Type B pancreatic cell (in vitro differentiated cells): Measurements from ENCODE around the gene KRT24. TPM values are rescaled to one million over a fixed set of nuclear protein-coding genes. Genes with fewer than 3 reads are reported as not detected.

Experiments used
- DNase-seq: peaks from one replicate; pipeline ENCODE4 v3.0.0; 2021; ENCODE audit warnings: mixed read lengths; ENCODE audit not compliant: unreplicated experiment; ENCODE audit errors: extremely low spot score
- H3K27ac Mint-ChIP-seq: 2 replicates; pipeline ENCODE4 v1.8.0; 2021; ENCODE audit warnings: mild to moderate bottlenecking, mixed read lengths
- H3K27me3 Mint-ChIP-seq: 2 replicates; pipeline ENCODE4 v1.8.0; 2021; ENCODE audit warnings: mixed read lengths
- H3K36me3 Mint-ChIP-seq: 2 replicates; pipeline ENCODE4 v1.8.0; 2021; ENCODE audit warnings: mixed read lengths
- H3K4me1 Mint-ChIP-seq: one replicate; pipeline ENCODE4 v1.8.0; 2021; ENCODE audit warnings: mixed read lengths; ENCODE audit not compliant: unreplicated experiment
- H3K4me3 Mint-ChIP-seq: 2 replicates; pipeline ENCODE4 v1.8.0; 2021; ENCODE audit warnings: mild to moderate bottlenecking, mixed read lengths
- H3K9me3 Mint-ChIP-seq: 2 replicates; pipeline ENCODE4 v1.8.0; 2021; ENCODE audit warnings: mixed read lengths
- total RNA-seq: library from RNA; stranded (reverse); gene quantifications from 2 replicates; pipeline ENCODE4 v1.2.1, GENCODE V29; 2021; ENCODE audit warnings: low replicate concordance
- TF ChIP-seq, protein P1 (sequence below): fragments of 200-600 bp; sonication (generic); conservative IDR thresholded peaks from 2 replicates; pipeline ENCODE4 v1.5.0; 2021; ENCODE audit warnings: antibody characterized with exemption, mild to moderate bottlenecking

KRT24 gene
- total RNA-seq, 1 donor from 2014 or later, result not detected

DNA sequence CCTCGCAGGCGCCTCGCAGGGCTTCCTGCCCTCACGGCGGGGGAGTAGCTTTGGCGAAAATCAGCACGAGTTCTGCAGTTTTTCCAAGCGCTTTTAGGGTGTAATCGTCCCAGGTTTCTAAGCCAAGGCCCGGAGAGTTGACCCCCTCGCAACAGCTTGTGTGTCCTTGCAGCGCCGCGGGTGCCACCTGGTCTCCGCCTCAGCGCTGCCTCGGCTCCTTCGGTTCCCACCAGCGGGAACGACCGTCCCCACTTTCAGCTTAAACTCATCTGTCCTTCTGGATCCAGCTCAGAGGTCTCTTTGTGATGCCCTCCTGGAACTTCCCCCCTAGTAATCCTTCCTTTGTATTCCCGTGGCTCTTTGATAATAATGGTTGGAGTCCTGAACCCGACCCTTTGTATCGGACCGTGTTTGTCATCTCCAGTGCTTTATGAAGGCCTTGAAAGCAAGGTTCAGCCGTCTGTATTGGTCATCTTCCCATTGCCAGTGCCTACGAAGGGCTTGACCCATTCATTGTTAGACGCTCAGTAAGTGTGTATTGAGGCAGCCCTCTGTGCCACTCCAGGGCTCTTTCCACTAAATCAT lies 55.1 kb downstream of the KRT24 start:
- Mint-ChIP-seq H3K36me3 (peaks cover 21% of the 10 kb centered on the region), H3K27me3 (no peaks in the 10 kb centered on the region), H3K27ac (peak overlapping the region; percentile 98), H3K4me1 (peaks cover 23% of the 10 kb centered on the region), H3K4me3 (peak overlapping the region; percentile 96), H3K9me3 (no peaks in the 10 kb centered on the region)
- no peak for DNase-seq
- TF ChIP-seq, protein P1, sequence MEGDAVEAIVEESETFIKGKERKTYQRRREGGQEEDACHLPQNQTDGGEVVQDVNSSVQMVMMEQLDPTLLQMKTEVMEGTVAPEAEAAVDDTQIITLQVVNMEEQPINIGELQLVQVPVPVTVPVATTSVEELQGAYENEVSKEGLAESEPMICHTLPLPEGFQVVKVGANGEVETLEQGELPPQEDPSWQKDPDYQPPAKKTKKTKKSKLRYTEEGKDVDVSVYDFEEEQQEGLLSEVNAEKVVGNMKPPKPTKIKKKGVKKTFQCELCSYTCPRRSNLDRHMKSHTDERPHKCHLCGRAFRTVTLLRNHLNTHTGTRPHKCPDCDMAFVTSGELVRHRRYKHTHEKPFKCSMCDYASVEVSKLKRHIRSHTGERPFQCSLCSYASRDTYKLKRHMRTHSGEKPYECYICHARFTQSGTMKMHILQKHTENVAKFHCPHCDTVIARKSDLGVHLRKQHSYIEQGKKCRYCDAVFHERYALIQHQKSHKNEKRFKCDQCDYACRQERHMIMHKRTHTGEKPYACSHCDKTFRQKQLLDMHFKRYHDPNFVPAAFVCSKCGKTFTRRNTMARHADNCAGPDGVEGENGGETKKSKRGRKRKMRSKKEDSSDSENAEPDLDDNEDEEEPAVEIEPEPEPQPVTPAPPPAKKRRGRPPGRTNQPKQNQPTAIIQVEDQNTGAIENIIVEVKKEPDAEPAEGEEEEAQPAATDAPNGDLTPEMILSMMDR, result no peak

Other genes with a start within 250 kb of the KRT24 start
- 1.8 and 2.3 TPM in 2 replicates for gene TNS4, start 202.1 kb downstream of the KRT24 start, total RNA-seq
- gene CCR7, start 138.3 kb downstream of the KRT24 start, total RNA-seq, result not detected in 2 replicates
- gene SMARCE1, start 55.9 kb downstream of the KRT24 start, total RNA-seq, result 134 and 171 TPM in 2 replicates
- 0.34 and 0.74 TPM in 2 replicates for gene KRT222, start 38.6 kb downstream of the KRT24 start, total RNA-seq
- gene KRT25, start 51.6 kb upstream of the KRT24 start, total RNA-seq, result not detected in 2 replicates
- not detected in 2 replicates for gene KRT26, start 68.4 kb upstream of the KRT24 start, total RNA-seq
- not detected in 2 replicates for gene KRT27, start 78.8 kb upstream of the KRT24 start, total RNA-seq
- gene KRT28, start 96.2 kb upstream of the KRT24 start, total RNA-seq, result 0.21 TPM in 1 of 2 replicates, not detected in the other
- gene KRT10, start 118.9 kb upstream of the KRT24 start, total RNA-seq, result 60.2 and 83.0 TPM in 2 replicates
- gene KRT12, start 163.5 kb upstream of the KRT24 start, total RNA-seq, result not detected in 2 replicates
- gene KRT20, start 181.5 kb upstream of the KRT24 start, total RNA-seq, result 13.0 and 41.9 TPM in 2 replicates
- 49.7 and 464 TPM in 2 replicates for gene KRT23, start 233.9 kb upstream of the KRT24 start, total RNA-seq